HEK293 (cell line): ENCODE results near the gene SEMA4D.

Experiments
- CTCF ChIA-PET: fragments of 350-600 bp; formaldehyde crosslinking; extraction: SDS; loops from one replicate; lab custom pipeline; 2021; ENCODE audit warnings: antibody characterized with exemption; lab: Yijun Ruan, JAX
- POLR2A ChIA-PET: fragments of 300-600 bp; formaldehyde crosslinking; extraction: SDS; loops from one replicate; lab custom pipeline; 2020; ENCODE audit warnings: antibody characterized with exemption, inconsistent platforms; lab: Yijun Ruan, JAX
- H3K27ac ChIP-seq: fragments of 200-500 bp; sonication (Bioruptor generic); 2 replicates; pipeline ENCODE4 v1.5.1; 2014; ENCODE audit warnings: low read depth, low read length, control low read depth, inconsistent platforms; ENCODE audit errors: extremely low read depth
- H3K36me3 ChIP-seq, 2 experiments: fragments of 200-500 bp in 1 of 2; sonication (Bioruptor generic) in 1 of 2; 1 replicate in 1 of 2; 2 replicates in 1 of 2; pipeline ENCODE4 v1.5.1; 2014 to 2017; ENCODE audit warnings: inconsistent platforms in 2 of 2, low read length in 2 of 2; ENCODE audit not compliant: control insufficient read depth in 2 of 2, insufficient read depth in 1 of 2
- H3K4me1 ChIP-seq: fragments of 200-500 bp; sonication (Bioruptor generic); 2 replicates; pipeline ENCODE4 v1.5.1; 2014; ENCODE audit warnings: mild to moderate bottlenecking, low read length, inconsistent platforms; ENCODE audit not compliant: control insufficient read depth, insufficient read depth
- H3K4me3 ChIP-seq: 2 replicates; pipeline ENCODE4 v1.5.1; 2011; ENCODE audit warnings: low read depth, mild to moderate bottlenecking, control low read depth, low read length, moderate library complexity
- H3K9me3 ChIP-seq: fragments of 200-500 bp; sonication (Bioruptor generic); 2 replicates; pipeline ENCODE4 v1.5.1; 2014; ENCODE audit warnings: low read depth, low read length, inconsistent platforms; ENCODE audit not compliant: control insufficient read depth, insufficient read depth
- HIC1 ChIP-seq: fragments of 450-650 bp; formaldehyde crosslinking; IDR thresholded peaks from 2 replicates; pipeline ENCODE4 v1.5.1; 2016; ENCODE audit warnings: missing biosample characterization, missing genetic modification characterization
- HOXA7 ChIP-seq: sonication (generic); formaldehyde crosslinking; IDR thresholded peaks from 2 replicates; pipeline ENCODE4 v1.8.1; 2022; ENCODE audit warnings: missing genetic modification reagents, borderline replicate concordance
- IKZF3 ChIP-seq: fragments of 450-650 bp; IDR thresholded peaks from 2 replicates; pipeline ENCODE4 v1.5.0; 2018; ENCODE audit warnings: missing biosample characterization, mild to moderate bottlenecking, missing genetic modification characterization, moderate library complexity
- MZF1 ChIP-seq: fragments of 450-650 bp; formaldehyde crosslinking; IDR thresholded peaks from 2 replicates; pipeline ENCODE4 v1.5.1; 2017; ENCODE audit warnings: missing biosample characterization, missing genetic modification characterization, borderline replicate concordance
- RBAK ChIP-seq: fragments of 450-650 bp; formaldehyde crosslinking; IDR thresholded peaks from 2 replicates; pipeline ENCODE4 v1.5.1; 2016; ENCODE audit warnings: missing biosample characterization, missing genetic modification characterization
- SCRT2 ChIP-seq: fragments of 450-650 bp; formaldehyde crosslinking; IDR thresholded peaks from 2 replicates; pipeline ENCODE4 v1.5.1; 2016; ENCODE audit warnings: missing biosample characterization, missing genetic modification characterization
- SETDB1 ChIP-seq: IDR thresholded peaks from one replicate; pipeline ENCODE4 v1.6.1; 2017; ENCODE audit warnings: mild to moderate bottlenecking, low read length, moderate library complexity, mixed read lengths; ENCODE audit not compliant: insufficient read length
- ZBTB48 ChIP-seq: fragments of 450-650 bp; formaldehyde crosslinking; IDR thresholded peaks from 2 replicates; pipeline ENCODE4 v1.5.1; 2016; ENCODE audit warnings: missing biosample characterization, missing genetic modification characterization
- ZBTB6 ChIP-seq: fragments of 450-650 bp; formaldehyde crosslinking; IDR thresholded peaks from 2 replicates; pipeline ENCODE4 v1.5.1; 2017; ENCODE audit warnings: missing biosample characterization, missing genetic modification characterization
- ZFHX2 ChIP-seq: fragments of 450-650 bp; formaldehyde crosslinking; conservative IDR thresholded peaks from 2 replicates; pipeline ENCODE4 v1.5.1; 2016; ENCODE audit warnings: missing biosample characterization, missing genetic modification characterization
- ZNF10 ChIP-seq: fragments of 450-650 bp; formaldehyde crosslinking; IDR thresholded peaks from 2 replicates; pipeline ENCODE4 v1.5.1; 2017; ENCODE audit warnings: missing biosample characterization, missing genetic modification characterization
- ZNF138 ChIP-seq: fragments of 450-650 bp; formaldehyde crosslinking; IDR thresholded peaks from 2 replicates; pipeline ENCODE4 v1.5.1; 2016; ENCODE audit warnings: missing biosample characterization, missing genetic modification characterization, borderline replicate concordance
- ZNF140 ChIP-seq: fragments of 450-650 bp; formaldehyde crosslinking; IDR thresholded peaks from 2 replicates; pipeline ENCODE4 v1.5.1; 2016; ENCODE audit warnings: missing biosample characterization, missing genetic modification characterization
- ZNF155 ChIP-seq: fragments of 450-650 bp; formaldehyde crosslinking; IDR thresholded peaks from 2 replicates; pipeline ENCODE4 v1.5.1; 2016; ENCODE audit warnings: missing biosample characterization, missing genetic modification characterization
- ZNF211 ChIP-seq: fragments of 450-650 bp; formaldehyde crosslinking; IDR thresholded peaks from 2 replicates; pipeline ENCODE4 v1.5.1; 2016; ENCODE audit warnings: low read depth, missing biosample characterization, missing genetic modification characterization
- ZNF239 ChIP-seq: fragments of 450-650 bp; formaldehyde crosslinking; IDR thresholded peaks from 2 replicates; pipeline ENCODE4 v1.5.1; 2016; ENCODE audit warnings: missing biosample characterization, missing genetic modification characterization
- ZNF302 ChIP-seq: fragments of 450-650 bp; formaldehyde crosslinking; IDR thresholded peaks from 2 replicates; pipeline ENCODE4 v1.5.1; 2016; ENCODE audit warnings: missing biosample characterization, missing genetic modification characterization, low read depth
- ZNF350 ChIP-seq: fragments of 450-650 bp; formaldehyde crosslinking; IDR thresholded peaks from 2 replicates; pipeline ENCODE4 v1.5.0; 2017; ENCODE audit warnings: missing biosample characterization, mild to moderate bottlenecking, missing genetic modification characterization
- ZNF366 ChIP-seq: fragments of 450-650 bp; formaldehyde crosslinking; conservative IDR thresholded peaks from 2 replicates; pipeline ENCODE4 v1.5.1; 2016; ENCODE audit warnings: missing biosample characterization, missing genetic modification characterization
- ZNF48 ChIP-seq: fragments of 450-650 bp; formaldehyde crosslinking; IDR thresholded peaks from 2 replicates; pipeline ENCODE4 v1.5.1; 2016; ENCODE audit warnings: missing biosample characterization, missing genetic modification characterization
- ZNF510 ChIP-seq: fragments of 450-650 bp; formaldehyde crosslinking; IDR thresholded peaks from 2 replicates; pipeline ENCODE4 v1.5.1; 2018; ENCODE audit warnings: mild to moderate bottlenecking, missing genetic modification characterization, missing biosample characterization; ENCODE audit not compliant: insufficient replicate concordance
- ZNF513 ChIP-seq: fragments of 450-650 bp; IDR thresholded peaks from 2 replicates; pipeline ENCODE4 v1.5.1; 2018; ENCODE audit warnings: missing biosample characterization, missing genetic modification characterization
- ZNF530 ChIP-seq: fragments of 450-650 bp; formaldehyde crosslinking; IDR thresholded peaks from 2 replicates; pipeline ENCODE4 v1.5.1; 2016; ENCODE audit warnings: low read depth, missing biosample characterization, missing genetic modification characterization
- ZNF544 ChIP-seq: fragments of 450-650 bp; formaldehyde crosslinking; IDR thresholded peaks from 2 replicates; pipeline ENCODE4 v1.5.0; 2017; ENCODE audit warnings: missing biosample characterization, missing genetic modification characterization
- ZNF560 ChIP-seq: fragments of 450-650 bp; formaldehyde crosslinking; IDR thresholded peaks from 2 replicates; pipeline ENCODE4 v1.5.1; 2017; ENCODE audit warnings: missing biosample characterization, missing genetic modification characterization, borderline replicate concordance
- ZNF670 ChIP-seq: fragments of 450-650 bp; formaldehyde crosslinking; IDR thresholded peaks from 2 replicates; pipeline ENCODE4 v1.5.1; 2016; ENCODE audit warnings: missing biosample characterization, missing genetic modification characterization, low read depth
- ZNF776 ChIP-seq: fragments of 450-650 bp; formaldehyde crosslinking; IDR thresholded peaks from 2 replicates; pipeline ENCODE4 v1.5.0; 2017; ENCODE audit warnings: missing biosample characterization, missing genetic modification characterization, borderline replicate concordance
- ZSCAN5A ChIP-seq: fragments of 450-650 bp; formaldehyde crosslinking; IDR thresholded peaks from 2 replicates; pipeline ENCODE4 v1.5.1; 2016; ENCODE audit warnings: missing biosample characterization, missing genetic modification characterization

Gene SEMA4D

DNA sequence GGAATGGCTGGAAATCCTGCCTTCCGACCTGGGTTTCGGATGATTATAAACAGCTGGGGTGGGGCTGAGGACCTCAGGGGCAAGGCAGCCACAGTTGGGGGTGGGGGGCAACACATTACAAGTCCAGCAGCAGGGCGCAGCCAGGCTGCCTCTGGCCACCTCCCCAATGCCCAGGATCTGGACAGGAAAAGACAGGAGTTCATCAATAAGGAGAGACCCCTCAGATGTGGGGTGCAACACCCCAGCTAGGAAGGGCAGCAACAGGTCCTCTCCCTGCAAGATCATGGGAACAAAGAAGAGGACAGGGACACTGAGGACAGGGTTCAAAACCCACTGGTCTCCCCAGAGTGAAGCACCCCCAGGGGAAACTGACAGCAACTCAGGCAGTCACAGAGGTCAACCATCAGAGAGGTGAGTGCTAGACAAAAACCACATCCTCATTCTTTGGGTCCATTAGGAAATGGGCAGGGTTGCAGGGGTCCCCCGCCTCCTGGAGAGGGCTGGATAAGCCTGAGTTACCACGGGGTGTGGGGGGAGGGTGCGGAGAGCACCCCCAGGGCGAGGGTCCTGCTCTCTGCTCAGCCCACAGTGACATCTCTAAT is 33.5 kb downstream of the SEMA4D start (continued):
- TF ChIP-seq ZNF510 (tag by site-specific recombination) (no peak), ZBTB48 (no peak), RBAK (tag by site-specific recombination) (no peak), HIC1 (tag by site-specific recombination) (no peak), ZNF302 (tag by site-specific recombination) (no peak), SCRT2 (no peak), ZFHX2 (tag by site-specific recombination) (no peak), MZF1 (tag by site-specific recombination) (no peak), ZNF544 (tag by site-specific recombination) (no peak)

DNA sequence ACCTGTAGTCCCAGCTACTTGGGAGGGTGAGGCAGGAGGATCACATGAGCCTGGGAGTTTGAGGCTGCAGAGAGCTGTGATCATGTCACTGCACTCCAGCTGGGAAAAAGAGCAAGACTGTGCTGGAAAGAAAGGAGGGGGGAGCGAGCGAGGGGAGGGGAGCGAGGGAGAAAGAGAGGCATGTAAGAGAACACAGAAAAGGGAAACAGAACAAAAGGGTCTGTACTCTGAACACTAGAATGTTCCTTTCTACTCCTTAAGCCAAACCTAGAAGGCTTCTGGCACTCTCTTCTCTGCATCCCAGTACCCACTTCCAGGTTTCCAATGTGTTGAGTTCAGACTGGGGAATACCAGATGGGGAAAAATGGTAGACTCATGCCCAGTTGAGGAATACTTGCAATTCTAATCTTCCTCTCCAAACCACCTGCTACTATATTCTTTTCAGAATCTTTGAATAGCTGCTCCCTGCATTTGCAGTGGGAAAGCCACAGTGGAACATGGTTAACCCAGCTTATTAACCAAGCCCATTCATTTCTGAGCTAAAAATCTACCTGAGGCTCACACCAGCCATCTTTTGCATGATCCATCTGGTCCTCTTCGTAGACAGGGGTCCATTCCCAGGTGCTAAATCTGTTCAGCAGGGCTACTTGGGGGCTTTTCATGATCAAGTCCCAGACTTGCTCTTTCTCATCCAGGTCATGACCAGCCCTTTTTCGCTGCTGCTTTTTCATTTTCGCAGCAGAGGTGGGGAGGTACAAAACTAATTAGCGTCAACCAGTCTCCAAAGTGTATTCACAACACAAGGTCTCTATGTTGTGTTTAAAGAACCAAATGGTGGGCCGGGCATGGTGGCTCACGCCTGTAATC is 34.9 kb downstream of the SEMA4D start:
- no peak overlapping the region for H3K4me3 ChIP-seq
- H3K4me1 ChIP-seq: 0 out of 2 replicates have a peak, but pooled peaks cover 2% of the 10 kb centered on the region
- POLR2A ChIA-PET: no interaction called here

More for the DNA sequence above, 34.9 kb downstream of the SEMA4D start:
- Histone ChIP-seq H3K9me3 (no peaks in the 10 kb centered on the region), H3K27ac (no peak overlapping the region), H3K36me3 (peaks cover 0 to 8% of the 10 kb centered on the region in 2 experiments; a peak in 1 of 3 replicates)
- CTCF ChIA-PET: interaction anchor here (0.7 kb wide), 1 partner anchor 1596 kb away, joined by 3 read pairs; no protein-coding TSS in a partner anchor
- TF ChIP-seq ZNF302 (tag by site-specific recombination) (no peak), ZNF138 (no peak), ZNF140 (no peak), ZNF239 (tag by site-specific recombination) (no peak), HOXA7 (CRISPR knock-in tag) (no peak), ZBTB6 (tag by site-specific recombination) (no peak), ZNF350 (tag by site-specific recombination) (no peak), ZNF513 (tag by site-specific recombination) (no peak), IKZF3 (no peak), ZNF670 (tag by site-specific recombination) (no peak), ZNF10 (tag by site-specific recombination) (no peak), ZSCAN5A (no peak), ZNF155 (tag by site-specific recombination) (no peak), ZNF530 (no peak), ZNF211 (no peak), SETDB1 (no peak), ZNF366 (tag by site-specific recombination) (no peak), ZNF48 (tag by site-specific recombination) (no peak), ZNF776 (tag by site-specific recombination) (no peak), ZNF560 (tag by site-specific recombination) (no peak)
